GM18519 (cell line): Measurements from ENCODE around the gene MICAL3.

ENCODE experiments used
- ATAC-seq: cut with Tn5 transposase; IDR thresholded peaks from one replicate; pipeline ENCODE4 v1.9.1; 2021; ENCODE audit warnings: mild to moderate bottlenecking, moderate library complexity; ENCODE audit not compliant: unreplicated experiment, low FRiP score

MICAL3 gene

DNA sequence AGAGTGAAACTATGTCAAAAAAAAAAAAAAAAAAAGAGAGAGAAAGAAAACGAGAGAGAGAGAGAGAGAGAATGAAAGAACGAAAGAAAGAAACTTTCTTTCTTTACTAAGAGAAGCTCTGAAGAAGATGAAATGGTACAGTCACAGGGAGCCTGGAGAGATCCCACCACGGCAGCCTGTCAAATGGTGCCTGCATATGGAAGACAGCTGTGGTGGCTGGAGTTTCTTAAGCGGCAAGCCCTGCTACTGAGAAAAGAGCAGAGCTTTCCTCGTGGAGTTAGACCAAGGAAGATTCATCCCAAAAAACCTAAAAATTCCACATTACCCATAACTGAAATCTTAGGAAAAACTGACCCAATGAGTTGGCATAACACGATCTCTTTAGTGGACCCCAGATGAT, 66.7 kb downstream of the MICAL3 start:
- no peak for ATAC-seq

DNA sequence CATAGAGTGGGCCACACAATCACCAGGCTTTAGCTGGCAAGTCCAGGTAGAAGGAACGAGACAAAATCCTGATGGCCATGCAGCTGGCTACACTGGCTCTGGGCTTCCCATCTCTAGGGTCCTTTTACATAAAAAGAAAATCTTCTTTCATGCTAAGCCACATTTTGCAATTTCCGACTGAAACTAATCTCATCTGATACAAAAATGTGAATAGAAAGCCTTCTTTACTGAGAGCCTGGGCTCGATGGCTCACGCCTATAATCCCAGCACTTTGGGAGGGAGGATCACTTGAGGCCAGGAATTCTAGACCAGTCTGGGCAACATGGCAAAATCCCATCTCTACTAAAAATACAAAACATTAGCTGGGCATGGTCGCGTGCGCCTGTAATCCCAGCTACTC, 67.2 kb downstream of the MICAL3 start:
- ATAC-seq: no peak

DNA sequence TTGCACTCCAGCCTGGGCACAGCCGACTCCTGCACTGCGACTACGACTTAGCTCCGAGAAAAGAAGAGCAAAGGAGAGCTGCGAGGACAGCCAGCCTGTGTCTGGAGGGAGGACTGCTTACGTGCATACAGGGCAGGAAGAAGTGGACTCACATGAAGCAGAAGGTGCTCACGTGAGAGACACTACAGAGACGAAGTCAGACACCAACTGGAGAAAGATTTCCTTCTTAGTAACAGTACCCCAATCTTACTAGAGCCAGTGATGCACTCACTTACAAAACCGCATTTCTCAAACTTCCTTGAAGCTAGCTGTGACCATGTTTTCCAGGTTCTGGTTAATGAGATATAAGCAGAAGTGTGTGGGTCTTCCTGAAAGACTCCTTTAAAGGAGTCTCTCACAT, 67.7 kb downstream of the MICAL3 start:
- ATAC-seq: no peak

GRCh38 chr22:17955590-17956379, 68.6 kb downstream of the MICAL3 start:
- no peak for ATAC-seq

- ATAC-seq: no peak
Measured at GRCh38 chr22:17954860-17955587, 69.3 kb downstream of the MICAL3 start.

DNA sequence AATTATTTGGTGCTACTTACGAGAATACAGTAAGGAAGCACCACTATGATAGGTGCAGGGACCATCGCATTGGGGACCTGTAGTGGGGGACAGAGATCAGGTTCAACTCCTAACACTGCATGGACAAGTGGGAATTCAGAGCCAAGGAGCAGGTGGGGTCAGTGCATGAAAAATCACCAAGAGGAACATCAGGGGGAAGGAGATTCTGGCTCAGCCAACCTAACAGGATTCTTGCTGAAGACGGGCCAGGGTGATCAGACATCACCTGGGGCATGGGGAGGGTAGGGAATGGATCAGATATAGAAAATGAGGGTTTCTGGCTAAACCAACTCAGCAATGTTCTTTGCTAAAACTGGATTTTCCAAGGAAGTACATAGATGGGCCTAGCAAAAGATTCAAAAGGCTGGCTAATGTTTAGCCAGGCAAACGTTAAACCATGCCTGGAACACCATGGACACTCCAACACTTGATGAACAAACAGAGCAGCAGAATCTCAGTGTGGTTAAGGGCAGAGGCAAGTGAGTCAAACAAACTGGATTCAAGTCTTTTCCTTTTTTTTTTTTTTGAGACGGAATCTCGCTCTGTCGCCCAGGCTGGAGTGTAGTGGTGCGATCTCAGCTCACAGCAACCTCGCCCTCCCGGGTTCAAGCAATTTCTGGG, 70.0 kb downstream of the MICAL3 start:
- no peak for ATAC-seq

DNA sequence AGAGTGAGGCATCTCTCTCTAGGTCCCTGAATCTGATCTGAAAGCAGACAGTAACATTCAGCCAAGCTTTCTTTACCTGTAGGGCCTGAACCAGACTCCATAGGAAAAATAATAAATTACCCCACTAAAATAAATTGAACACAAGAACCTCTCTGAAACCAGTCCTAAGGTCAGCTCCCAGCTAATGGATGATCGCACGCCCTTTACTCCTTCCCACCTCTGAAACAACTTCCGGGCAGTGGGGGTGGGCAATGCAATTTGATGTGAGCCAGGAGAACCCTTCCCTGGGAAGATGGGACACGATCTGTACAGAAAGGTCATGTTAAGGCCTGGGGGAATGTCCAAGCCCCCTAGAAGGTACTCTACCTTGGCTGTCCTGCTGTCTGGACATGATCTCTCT, 71.2 kb downstream of the MICAL3 start:
- ATAC-seq: no peak

DNA sequence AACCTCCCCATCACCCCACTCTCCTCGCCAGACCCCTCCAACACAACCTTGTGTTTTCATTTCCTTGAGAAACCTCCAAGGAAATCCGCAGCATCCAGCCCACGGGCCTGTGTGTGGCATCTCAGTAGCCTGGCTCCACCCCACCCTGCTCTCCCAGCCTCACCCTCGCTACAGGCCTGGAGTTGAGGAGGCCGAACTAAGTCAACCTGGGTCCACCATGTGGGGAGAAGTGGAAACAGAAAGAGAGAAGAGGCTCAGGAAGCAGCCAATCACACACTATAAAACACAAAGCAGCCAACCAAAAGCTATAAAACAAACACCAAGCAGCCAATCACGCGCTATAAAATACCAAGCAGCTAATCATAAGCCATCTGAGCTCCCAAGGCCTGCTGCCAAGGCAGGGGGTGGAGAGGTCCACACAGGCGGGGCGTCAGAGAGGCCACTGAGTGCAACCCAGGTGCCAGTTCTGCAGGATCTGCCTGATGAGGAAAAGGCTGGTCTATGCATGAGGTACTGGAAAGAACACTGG, 72.0 kb downstream of the MICAL3 start:
- no peak for ATAC-seq

GRCh38 chr22:17951315-17951714, 73.0 kb downstream of the MICAL3 start:
- no peak for ATAC-seq

DNA sequence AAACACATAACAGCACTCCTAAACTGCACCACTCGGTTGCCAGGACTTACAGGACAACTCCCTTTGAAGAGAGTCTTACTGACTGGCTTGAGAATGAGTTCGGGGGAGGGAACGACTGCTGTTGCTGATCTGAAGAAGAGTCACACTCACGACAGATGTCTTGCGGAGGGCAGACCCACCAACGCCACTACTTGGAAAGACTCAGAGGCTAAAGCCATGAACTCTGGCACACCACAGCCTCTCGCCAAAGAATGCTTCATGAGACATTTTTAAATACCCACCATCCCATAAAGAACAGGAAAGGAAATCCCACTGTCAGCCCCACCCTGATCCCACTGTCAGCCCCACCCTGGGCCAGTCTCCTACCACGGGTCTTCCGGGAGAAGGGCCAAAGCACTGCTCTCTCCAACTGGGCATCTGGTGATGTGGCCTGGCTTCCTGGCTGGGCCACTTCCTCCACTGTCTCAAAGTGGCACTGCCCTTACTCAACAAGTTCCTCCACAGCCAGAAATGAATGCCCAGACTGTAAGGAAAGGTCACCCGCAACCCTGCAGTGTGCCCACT, 73.6 kb downstream of the MICAL3 start:
- no peak for ATAC-seq

GRCh38 chr22:17949642-17950473, 74.5 kb downstream of the MICAL3 start:
- ATAC-seq: no peak

GRCh38 chr22:17948101-17948500, 76.3 kb downstream of the MICAL3 start:
- ATAC-seq: no peak

GRCh38 chr22:17946662-17947367, 77.5 kb downstream of the MICAL3 start:
- no peak for ATAC-seq

- no peak for ATAC-seq
Measured at GRCh38 chr22:17945888-17946648, 78.3 kb downstream of the MICAL3 start.

DNA sequence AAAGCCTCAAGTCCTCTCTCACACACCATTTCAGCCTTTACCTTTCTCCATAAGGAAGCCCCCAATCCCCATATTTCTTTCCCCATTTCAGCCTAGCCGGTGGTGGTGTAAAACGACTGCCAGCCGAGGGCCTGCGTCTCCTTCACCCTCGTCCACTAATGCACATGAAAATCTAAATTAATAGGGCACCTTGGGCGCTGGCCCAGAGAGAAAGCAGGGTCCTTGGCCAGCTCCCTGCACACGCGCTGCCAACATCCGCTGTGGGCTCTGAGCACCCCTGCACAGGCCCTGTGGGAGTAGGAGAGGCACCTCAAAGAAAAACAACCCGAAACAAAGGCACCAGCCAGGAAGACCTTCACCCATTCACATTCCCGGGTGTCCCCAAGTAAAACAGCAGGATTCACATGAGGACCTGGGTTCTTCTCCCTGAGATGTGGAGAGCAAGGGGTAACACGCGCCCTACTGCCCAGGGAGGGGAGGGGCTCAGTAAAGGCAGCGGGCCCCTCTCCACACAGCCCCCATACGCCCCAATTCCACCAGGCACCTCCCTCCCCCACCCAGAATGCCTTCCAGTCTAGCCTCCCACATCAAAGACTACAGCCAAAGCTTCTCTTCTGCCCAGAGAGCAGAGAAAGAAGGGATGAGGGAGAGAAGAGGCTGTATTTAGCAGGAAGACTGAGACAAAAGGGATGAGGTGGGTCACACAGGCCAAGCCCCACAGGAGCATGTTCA, 79.0 kb downstream of the MICAL3 start:
- ATAC-seq: no peak

DNA sequence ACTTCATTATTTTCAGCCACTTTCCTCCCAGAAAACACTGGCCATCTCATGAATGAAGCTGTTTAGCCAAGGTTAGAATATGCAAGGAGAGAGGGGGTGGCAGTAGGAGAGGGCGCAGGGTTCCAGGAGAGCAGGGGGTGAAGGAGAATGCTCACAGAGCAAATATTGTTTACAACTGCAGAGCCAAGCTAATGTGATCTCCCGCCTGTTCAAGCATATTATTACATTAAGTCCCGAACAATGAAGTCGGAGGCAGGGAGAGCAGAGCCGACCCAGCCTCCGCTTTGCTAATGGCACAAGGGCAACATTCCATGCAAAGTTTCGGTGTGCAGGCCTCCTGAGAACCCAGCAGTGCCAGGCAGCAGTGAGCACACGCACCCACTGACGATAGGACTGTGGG, 80.1 kb downstream of the MICAL3 start:
- ATAC-seq: no peak

DNA sequence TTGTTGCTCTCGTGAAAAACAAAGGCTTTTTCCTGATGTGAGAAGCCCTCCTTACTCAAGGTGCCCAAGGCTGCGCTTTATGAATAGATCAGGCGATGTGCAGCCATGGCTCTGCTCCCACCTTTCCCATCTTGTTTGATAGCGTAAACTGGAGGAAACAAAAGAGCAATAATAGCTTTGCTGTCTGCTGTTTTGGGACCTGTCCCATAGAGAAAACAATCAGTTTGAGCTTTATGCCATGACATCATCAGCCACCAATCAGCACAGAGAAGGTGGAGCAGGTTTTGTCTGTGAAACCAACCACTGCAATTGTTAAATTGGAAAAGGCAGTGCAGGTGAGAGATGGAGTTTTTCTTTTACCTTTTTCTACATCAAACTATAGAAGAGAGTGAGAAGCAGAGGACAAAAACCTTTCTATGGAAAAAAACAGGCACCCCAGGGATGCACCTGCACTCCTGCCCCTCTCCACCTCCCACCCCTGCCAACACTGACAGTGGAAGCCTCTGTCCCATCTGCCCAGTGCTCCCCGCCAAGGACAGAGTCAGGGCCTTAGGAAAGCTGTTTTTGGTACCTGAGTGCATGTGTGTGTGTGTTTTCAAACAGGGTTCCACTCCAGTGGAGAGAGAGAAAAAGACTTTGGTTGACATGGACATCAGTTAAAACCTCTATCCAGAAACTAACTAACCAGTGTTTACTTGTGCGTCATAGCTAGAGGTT, 80.7 kb downstream of the MICAL3 start:
- no peak for ATAC-seq
